HepG2 (cell line): Measurements from ENCODE around the gene PPP1R12B. TPM values are rescaled to one million over a fixed set of nuclear protein-coding genes. Genes with fewer than 3 reads are reported as not detected.

ENCODE experiments used
- BRD4 ChIP-seq: sonication (generic); formaldehyde crosslinking; IDR thresholded peaks from 2 replicates; pipeline ENCODE4 v1.4.0; 2020; ENCODE audit warnings: missing genetic modification reagents
- CENPBD1 ChIP-seq: sonication (generic); formaldehyde crosslinking; IDR thresholded peaks from 2 replicates; pipeline ENCODE4 v1.8.0; 2022; ENCODE audit warnings: missing genetic modification reagents, low read depth, mild to moderate bottlenecking, borderline replicate concordance
- CENPT ChIP-seq: sonication (generic); formaldehyde crosslinking; IDR thresholded peaks from 2 replicates; pipeline ENCODE4 v1.8.0; 2022; ENCODE audit warnings: low read depth, mild to moderate bottlenecking, moderate library complexity, missing genetic modification reagents
- CHD4 ChIP-seq: fragments of 200-600 bp; sonication (generic); IDR thresholded peaks from 2 replicates; pipeline ENCODE4 v1.7.0; 2017; ENCODE audit warnings: mild to moderate bottlenecking, low read length, borderline replicate concordance
- ETS1 ChIP-seq: sonication (generic); formaldehyde crosslinking; IDR thresholded peaks from 2 replicates; pipeline ENCODE4 v1.4.0; 2020; ENCODE audit warnings: missing genetic modification reagents
- GLMP ChIP-seq: sonication (generic); formaldehyde crosslinking; IDR thresholded peaks from 2 replicates; pipeline ENCODE4 v1.9.0; 2021; ENCODE audit warnings: missing genetic modification reagents, mild to moderate bottlenecking, borderline replicate concordance
- RNF219 ChIP-seq: sonication (generic); formaldehyde crosslinking; IDR thresholded peaks from 2 replicates; pipeline ENCODE4 v1.5.0; 2020; ENCODE audit warnings: mild to moderate bottlenecking, missing genetic modification reagents
- SP140L ChIP-seq: sonication (generic); formaldehyde crosslinking; IDR thresholded peaks from 2 replicates; pipeline ENCODE4 v1.4.0; 2020; ENCODE audit warnings: missing genetic modification reagents, borderline replicate concordance
- TFDP2 ChIP-seq: sonication (generic); formaldehyde crosslinking; IDR thresholded peaks from 2 replicates; pipeline ENCODE4 v1.4.0; 2020; ENCODE audit warnings: missing genetic modification reagents
- TGIF2 ChIP-seq: IDR thresholded peaks from 2 replicates; pipeline ENCODE4 v1.6.1; 2016; ENCODE audit warnings: control low read depth, missing compliant biosample characterization
- TRIM24 ChIP-seq: sonication (generic); formaldehyde crosslinking; IDR thresholded peaks from 2 replicates; pipeline ENCODE4 v1.8.0; 2022; ENCODE audit warnings: mild to moderate bottlenecking, missing genetic modification reagents
- ZBTB10 ChIP-seq: sonication (generic); formaldehyde crosslinking; IDR thresholded peaks from 2 replicates; pipeline ENCODE4 v1.4.0; 2020; ENCODE audit warnings: missing genetic modification reagents, borderline replicate concordance
- ZFP41 ChIP-seq: sonication (generic); formaldehyde crosslinking; IDR thresholded peaks from 2 replicates; pipeline ENCODE4 v1.4.0; 2020; ENCODE audit warnings: mild to moderate bottlenecking, missing genetic modification reagents, borderline replicate concordance
- ZNF234 ChIP-seq: sonication (generic); formaldehyde crosslinking; conservative IDR thresholded peaks from 2 replicates; pipeline ENCODE4 v1.5.1; 2020; ENCODE audit warnings: mild to moderate bottlenecking, missing genetic modification reagents
- ZNF724P ChIP-seq: sonication (generic); formaldehyde crosslinking; IDR thresholded peaks from 2 replicates; pipeline ENCODE4 v1.8.0; 2022; ENCODE audit warnings: missing genetic modification reagents, borderline replicate concordance
- ZNF770 ChIP-seq: sonication (generic); formaldehyde crosslinking; IDR thresholded peaks from 2 replicates; pipeline ENCODE4 v1.5.0; 2020; ENCODE audit warnings: mild to moderate bottlenecking, missing genetic modification reagents
- ZSCAN30 ChIP-seq: sonication (generic); formaldehyde crosslinking; IDR thresholded peaks from 2 replicates; pipeline ENCODE4 v1.5.0; 2020; ENCODE audit warnings: mild to moderate bottlenecking, missing genetic modification reagents
- polyA plus RNA-seq, 8 experiments: library from polyadenylated mRNA; depleted of rRNA in 3 of 8; stranded (reverse) in 7 of 8; unstranded in 1 of 8; fragments of >200 nt; fragmentation: Illumina TruSeq in 4 of 8; extraction: Trizol in 4 of 8; gene quantifications; 2 replicates each; pipeline versions ENCODE4 v1.2.1 to v1.2.3, GENCODE V29; 2011 to 2016; ENCODE audit warnings: low read depth in 4 of 8, missing spikeins in 1 of 8, mixed read lengths in 1 of 8; ENCODE audit not compliant: insufficient read depth in 1 of 8
- total RNA-seq, 5 experiments: library from RNA; depleted of rRNA; stranded (reverse); fragments of >200 nt; fragmentation: Illumina TruSeq; extraction: Trizol; gene quantifications; 2 replicates each; pipeline ENCODE4 v1.2.3, GENCODE V29; 2016; ENCODE audit warnings: low read depth in 1 of 5

PPP1R12B gene
- total and polyA plus RNA-seq, 2 of the 13 experiments (the other 11 are each of a cell fraction or from before 2014, with no cell fraction given) = 12.0 to 13.6 TPM

- TF ChIP-seq TFDP2 (CRISPR knock-in tag) (no peak; the same call in none of the 2 replicates), CHD4 (no peak), TGIF2 (CRISPR knock-in tag) (0 out of 2 replicates have a peak, but pooled peaks have one; percentile 13), CENPBD1 (CRISPR knock-in tag) (no peak), ZBTB10 (CRISPR knock-in tag) (peak; percentile 30; the same call in 1 of the 2 replicates), ZNF234 (CRISPR knock-in tag) (no peak), ETS1 (CRISPR knock-in tag) (no peak), ZNF770 (0 out of 2 replicates have a peak, but pooled peaks have one; percentile 18), GLMP (CRISPR knock-in tag) (no peak), ZFP41 (CRISPR knock-in tag) (no peak), ZNF724P (CRISPR knock-in tag) (peak; percentile 79; the same call in 1 of the 2 replicates), RNF219 (CRISPR knock-in tag) (no peak), TRIM24 (no peak), CENPT (CRISPR knock-in tag) (no peak), ZSCAN30 (CRISPR knock-in tag) (no peak), SP140L (CRISPR knock-in tag) (no peak), BRD4 (CRISPR knock-in tag) (0 out of 2 replicates have a peak, but pooled peaks have one; percentile 72)
Measured at GRCh38 chr1:202348509-202349205, at the start of gene PPP1R12B (continued).
